Endothelial cell of hepatic sinusoid (primary cell): ENCODE data around the gene UBR7.
"Not testable (repeated sequence)": the region's sequence is repeated elsewhere in the genome, so short reads cannot be mapped to it uniquely, and the experiment has no call there.

Source experiments
- in situ Hi-C: cut with HindIII; loops from 2 replicates; pipeline ENCODE4 v1.10.0; 2017; ENCODE audit warnings: low sequenced_read_pairs

UBR7 gene

GRCh38 chr14:93186956-93187355 lies 20.1 kb upstream of the UBR7 start:
- in situ Hi-C loops: no loop called here

- in situ Hi-C loops: no loop called here
Measured at GRCh38 chr14:93195316-93195999, 11.6 kb upstream of the UBR7 start.

- in situ Hi-C loops: no loop called here
Measured at GRCh38 chr14:93199031-93199430, 8.0 kb upstream of the UBR7 start.

DNA sequence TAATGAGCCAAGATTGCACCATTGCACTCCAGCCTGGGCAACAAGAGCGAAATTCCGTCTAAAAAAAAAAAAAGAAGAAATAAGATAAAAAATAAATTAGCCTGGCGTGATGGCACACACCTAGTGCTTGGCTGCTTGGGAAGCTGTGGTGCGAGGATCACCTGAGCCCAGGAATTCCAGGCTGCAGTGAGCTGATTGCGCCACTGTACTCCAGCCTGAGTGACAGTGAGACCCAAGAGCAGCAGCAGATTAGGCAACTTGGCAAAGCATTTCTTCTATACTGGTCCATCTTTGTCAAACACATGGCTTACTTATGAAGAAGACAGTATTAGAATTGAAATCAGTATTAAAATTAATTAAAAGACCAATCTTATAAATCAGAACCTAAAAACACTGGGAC lies 6.5 kb upstream of the UBR7 start:
- in situ Hi-C loops: no loop called here

- in situ Hi-C loops: no loop called here
Measured at GRCh38 chr14:93201155-93201704, 5.8 kb upstream of the UBR7 start.

GRCh38 chr14:93207468-93208308 lies 632 bp downstream of the UBR7 start:
- in situ Hi-C loops: no loop called here

DNA sequence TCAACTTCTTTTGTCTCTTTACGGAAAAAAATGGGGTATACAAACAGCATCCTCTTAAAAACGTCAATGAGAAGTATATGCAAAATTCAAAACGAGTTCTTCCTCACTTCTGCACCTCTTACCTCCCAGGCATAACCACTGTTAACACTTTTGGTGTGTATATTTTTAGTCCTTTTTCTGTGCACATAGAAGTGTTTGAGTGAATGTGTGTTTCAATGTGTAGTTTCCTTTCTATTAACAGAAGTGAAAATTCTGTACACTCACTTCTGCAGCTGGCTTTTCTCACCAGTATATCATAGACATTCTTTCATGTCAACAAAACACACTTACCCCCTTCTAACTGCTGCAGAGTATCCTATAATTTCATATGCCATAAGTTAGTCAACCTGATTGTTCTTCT lies 5.4 kb downstream of the UBR7 start:
- in situ Hi-C loops: no loop called here

- in situ Hi-C loops: no loop called here
Measured at GRCh38 chr14:93214598-93214997, 7.5 kb downstream of the UBR7 start.

DNA sequence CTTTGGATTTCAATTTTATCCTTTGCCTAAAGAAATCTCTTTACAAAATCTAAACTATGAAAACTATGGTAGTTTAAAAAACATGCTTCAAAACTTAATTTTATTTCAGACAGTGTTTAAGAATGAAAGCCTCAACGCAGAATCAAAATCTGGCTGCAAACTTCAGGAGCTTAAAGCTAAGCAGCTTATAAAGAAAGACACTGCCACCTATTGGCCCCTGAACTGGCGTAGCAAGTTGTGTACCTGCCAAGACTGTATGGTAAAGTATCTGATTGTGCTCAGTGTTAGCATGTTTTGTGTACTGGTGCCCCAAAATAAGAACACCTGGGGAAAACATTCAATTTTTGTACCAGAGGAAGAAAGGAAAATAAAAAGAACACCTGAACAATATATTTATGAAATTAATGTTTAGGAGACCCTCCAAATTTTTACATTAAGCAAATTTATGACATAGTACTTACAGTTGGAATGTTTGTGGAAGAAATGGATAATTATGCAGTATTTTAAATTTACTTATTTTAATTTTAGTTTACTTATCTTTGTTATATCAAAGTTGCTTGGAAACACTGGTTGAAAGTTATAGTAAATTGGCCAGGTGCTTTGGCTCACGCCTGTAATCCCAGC lies 12.2 kb downstream of the UBR7 start:
- in situ Hi-C loops: no loop called here

- in situ Hi-C loops: no loop called here
Measured at GRCh38 chr14:93220509-93220908, 13.5 kb downstream of the UBR7 start.

DNA sequence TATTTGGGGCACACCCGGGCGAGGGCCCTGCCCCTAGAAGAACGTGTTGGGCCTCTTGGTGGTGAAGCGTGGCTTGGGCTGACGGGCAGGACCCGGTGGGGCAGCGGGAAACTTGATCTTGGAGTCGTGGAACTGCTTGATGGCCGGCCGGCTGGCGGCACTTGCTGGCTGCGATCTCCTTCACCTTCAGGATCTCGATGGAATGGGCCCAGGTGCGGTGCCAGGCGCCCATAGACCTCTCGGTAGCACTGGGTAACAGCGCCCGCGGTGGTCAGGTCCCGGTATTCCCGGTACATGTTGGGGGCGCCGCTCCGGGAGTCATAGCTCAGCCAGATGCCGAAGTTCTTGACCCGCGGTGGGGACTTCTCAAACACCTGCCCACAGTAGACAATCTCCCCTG lies 16.5 kb downstream of the UBR7 start:
- in situ Hi-C loops: no loop called here

DNA sequence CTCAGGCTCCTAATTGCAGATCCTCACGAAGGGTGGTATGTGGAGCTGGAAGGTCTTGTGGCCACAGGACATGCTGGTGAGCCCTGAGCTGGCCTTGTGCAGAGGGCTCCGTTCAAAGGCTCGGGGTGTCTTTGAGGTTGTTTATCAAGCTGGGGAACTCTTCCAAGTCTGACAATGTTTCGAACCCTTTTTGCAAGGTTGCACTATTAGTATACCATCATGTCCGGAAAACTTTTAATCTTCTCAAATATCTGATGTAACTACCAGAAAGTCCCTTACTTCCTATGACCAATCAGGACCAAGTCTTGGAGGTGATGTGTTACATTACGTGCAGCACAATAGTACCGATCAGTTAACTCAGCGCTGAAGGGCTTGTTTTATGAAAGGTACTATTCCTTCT lies 21.5 kb downstream of the UBR7 start:
- in situ Hi-C loops: no loop called here

- in situ Hi-C loops: no loop called here
Measured at GRCh38 chr14:93230539-93230938, 23.5 kb downstream of the UBR7 start.

- in situ Hi-C loops: no loop called here
Measured at GRCh38 chr14:93231129-93231979, 24.3 kb downstream of the UBR7 start.

- in situ Hi-C loops: no loop called here
Measured at GRCh38 chr14:93232159-93232558, 25.1 kb downstream of the UBR7 start.

GRCh38 chr14:93233078-93233477 lies 26.0 kb downstream of the UBR7 start:
- in situ Hi-C loops: not testable (repeated sequence)

GRCh38 chr14:93234798-93235197 lies 27.7 kb downstream of the UBR7 start:
- in situ Hi-C loops: no loop called here

DNA sequence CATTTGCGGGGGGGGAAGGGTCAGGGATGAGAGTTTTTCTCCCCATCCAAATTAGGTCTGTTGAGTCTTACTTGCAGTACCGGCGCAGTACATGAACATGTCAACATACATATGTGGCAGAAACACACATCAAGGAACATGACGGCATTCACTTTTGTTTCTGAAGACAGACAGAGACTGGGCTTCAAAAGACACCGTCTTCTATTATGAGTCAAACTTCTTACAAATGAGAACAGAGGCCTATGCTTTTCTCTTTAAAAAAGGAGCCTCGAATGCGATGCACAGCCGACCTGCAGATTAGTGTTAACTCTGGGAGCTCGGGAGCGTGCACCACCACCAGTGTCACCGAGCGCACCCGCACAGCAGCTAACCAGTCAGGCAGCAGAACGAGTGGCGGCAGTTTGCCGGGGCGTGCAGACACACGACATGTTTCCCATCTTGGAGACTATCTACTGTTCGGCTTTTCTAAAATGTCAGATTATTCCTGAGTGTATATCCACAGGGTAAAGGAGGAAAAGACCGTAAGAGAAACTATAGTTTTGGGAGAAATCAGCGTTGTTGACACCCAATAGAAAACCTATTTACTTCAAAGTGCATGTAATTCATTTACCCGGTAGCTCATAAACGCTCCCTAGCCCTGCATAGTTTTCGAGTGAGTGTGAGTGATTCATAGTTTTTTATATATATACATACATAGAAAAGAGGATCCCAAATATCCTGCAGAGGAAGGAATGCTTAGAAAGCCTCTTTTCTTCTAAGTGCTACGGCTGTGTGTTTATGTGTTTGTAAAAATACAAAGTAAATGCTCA lies 33.0 kb downstream of the UBR7 start:
- in situ Hi-C loops: no loop called here

DNA sequence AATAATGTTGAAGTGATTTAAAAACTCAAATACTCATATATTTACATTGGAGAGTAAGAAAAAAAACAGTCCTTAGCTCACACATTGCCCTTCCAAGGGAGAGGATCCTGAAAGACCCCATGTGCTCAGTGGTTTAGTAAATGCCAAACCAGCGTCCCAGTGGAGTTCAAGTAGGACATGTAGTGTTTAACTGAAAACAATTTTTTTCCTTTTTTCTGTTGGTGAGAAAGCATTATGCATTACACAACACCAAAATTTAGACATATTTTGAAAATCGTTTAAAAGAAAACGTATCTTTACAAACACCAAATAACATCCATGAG lies 33.6 kb downstream of the UBR7 start:
- in situ Hi-C loops: no loop called here

GRCh38 chr14:93245764-93246420 lies 38.8 kb downstream of the UBR7 start:
- in situ Hi-C loops: no loop called here
